ENCODE measurements around the gene EDN1. TPM values are rescaled to one million over a fixed set of nuclear protein-coding genes. Genes with fewer than 3 reads are reported as not detected.

The EDN1 gene
- total and polyA plus RNA-seq, 2 of the 4 experiments (the other 2 are of a cell fraction), result 5.6 to 9.0 TPM

- no peak overlapping the region for H4K91ac ChIP-seq (ENCODE audit: insufficient read depth, low read depth, low read length)
- DNase-seq, result no peak
- dilution Hi-C loops (cut with HindIII; ENCODE audit: low sequenced_read_pairs, unreplicated experiment), result no loop called here
- H3K56ac ChIP-seq (ENCODE audit: extremely low read depth, insufficient read depth, low read length), result no peak overlapping the region
- no peak overlapping the region for H3K23ac ChIP-seq (ENCODE audit: low read depth, low read length)
- no peak for TF ChIP-seq CEBPB (IDR thresholded peaks at IDR 0.05; ENCODE audit: low read depth, low read length)
- no peak for TF ChIP-seq BHLHE40 (IDR thresholded peaks at IDR 0.05; ENCODE audit: low read depth, low read length)
- no peak for TF ChIP-seq RCOR1 (IDR thresholded peaks at IDR 0.05; ENCODE audit: insufficient replicate concordance, low read length)
- no peak for TF ChIP-seq RFX5 (IDR thresholded peaks at IDR 0.05; ENCODE audit: low read depth, low read length)
- TF ChIP-seq MAZ (IDR thresholded peaks at IDR 0.05; ENCODE audit: borderline replicate concordance, low read depth, low read length), result no peak
- TF ChIP-seq SMC3 (IDR thresholded peaks at IDR 0.05; ENCODE audit: low read depth, low read length), result no peak
- TF ChIP-seq MAFK (IDR thresholded peaks at IDR 0.05; ENCODE audit: low read depth, low read length), result no peak
- TF ChIP-seq NFE2L2 (IDR thresholded peaks at IDR 0.05; ENCODE audit: low read depth, low read length), result no peak
- no peak for TF ChIP-seq ELK1 (IDR thresholded peaks at IDR 0.05; ENCODE audit: borderline replicate concordance, low read depth, low read length)
- TF ChIP-seq RAD21 (IDR thresholded peaks at IDR 0.05; ENCODE audit: low read length), result no peak
- TF ChIP-seq FOS (IDR thresholded peaks at IDR 0.05; ENCODE audit: low read depth, low read length), result no peak
- TF ChIP-seq USF2 (IDR thresholded peaks at IDR 0.05; ENCODE audit: low read depth, low read length), result no peak
- TF ChIP-seq MXI1 (IDR thresholded peaks at IDR 0.05; ENCODE audit: borderline replicate concordance, low read depth, low read length), result no peak
- TF ChIP-seq POLR2A (IDR thresholded peaks at IDR 0.05; ENCODE audit: low read depth, low read length), result no peak
- no peak for TF ChIP-seq CHD1 (IDR thresholded peaks at IDR 0.05; ENCODE audit: low read depth, low read length)
- TF ChIP-seq CTCF (conservative IDR thresholded peaks at IDR 0.05; ENCODE audit: low read depth, low read length), result no peak
- peaks cover 5% of the 10 kb centered on the region; the same call in 1 of the 2 replicates for H3K27me3 ChIP-seq (ENCODE audit: control insufficient read depth, insufficient read depth, low read length)
- no peak overlapping the region for H3K14ac ChIP-seq (replicated peaks; ENCODE audit: low read depth, low read length)
- no peak overlapping the region for H3K4me3 ChIP-seq (ENCODE audit: insufficient read depth, low read depth, low read length)
- H3K9ac ChIP-seq (ENCODE audit: low read depth, low read length), result no peak overlapping the region
- peaks cover 9% of the 10 kb centered on the region for H3K4me1 ChIP-seq (ENCODE audit: control insufficient read depth, insufficient read depth, low read length)
- POLR2A ChIA-PET (ENCODE audit: unreplicated experiment), result no interaction called here
- H2BK120ac ChIP-seq (ENCODE audit: low read depth, low read length), result no peak overlapping the region
- H2AFZ ChIP-seq (replicated peaks; ENCODE audit: low read length, poor library complexity), result no peak overlapping the region
- intact Hi-C loops (cut with micrococcal nuclease), result no loop called here
- no peak overlapping the region for H4K5ac ChIP-seq (ENCODE audit: low read depth, low read length)
- H3K4ac ChIP-seq (ENCODE audit: low read depth, low read length), result no peak overlapping the region
- H2BK20ac ChIP-seq (ENCODE audit: low read depth, low read length), result peak overlapping the region; percentile 24; the same call in 1 of the 2 replicates
- no peak for ATAC-seq (ENCODE audit: low read depth)
- H3K9me3 ChIP-seq (ENCODE audit: control insufficient read depth, insufficient read depth, low read length), result no peaks in the 10 kb centered on the region
- in situ Hi-C loops (cut with MboI; ENCODE audit: low sequenced_read_pairs), result no loop called here
- H4K20me1 ChIP-seq (ENCODE audit: insufficient read depth, low read length), result no peaks in the 10 kb centered on the region
- no peaks in the 10 kb centered on the region for H3K79me1 ChIP-seq (ENCODE audit: low read depth in 1 of 2, low read length in 2 of 2)
- no peak overlapping the region for H4K8ac ChIP-seq (ENCODE audit: low read depth in 2 of 2, low read length in 2 of 2)
- no TSS peak for BruUV-seq (replicated peaks)
- no peak overlapping the region for H3K18ac ChIP-seq (ENCODE audit: low read depth, low read length)
- H3K36me3 ChIP-seq (ENCODE audit: control insufficient read depth, insufficient read depth, low read length), result no peaks in the 10 kb centered on the region
- H2AK5ac ChIP-seq (ENCODE audit: low read depth, low read length), result no peak overlapping the region
- no peak overlapping the region for H3K27ac ChIP-seq (ENCODE audit: insufficient read depth, low read length)
- no CpG with 5 or more reads among the region's 6 CpGs for WGBS, 2 experiments (ENCODE audit: extremely low coverage in 2 of 2, insufficient read length in 1 of 2)
- no peak overlapping the region for H3K4me2 ChIP-seq (ENCODE audit: low read depth, low read length)
- no peak overlapping the region for H2AK9ac ChIP-seq (replicated peaks; ENCODE audit: low read depth, low read length, poor library complexity)
- H2BK5ac ChIP-seq (ENCODE audit: low read depth, low read length, poor library complexity, severe bottlenecking), result no peak overlapping the region
- no peak overlapping the region for H2BK15ac ChIP-seq (ENCODE audit: low read depth, low read length)
- H3K9me1 ChIP-seq (ENCODE audit: insufficient read depth, low read length), result no peaks in the 10 kb centered on the region; the same call in 1 of the 2 replicates
- CTCF ChIA-PET, result interaction anchor here (1.5 kb wide), 1 partner anchor 258 kb away, joined by 4 read pairs; no protein-coding TSS in a partner anchor
Observed at GRCh38 chr6:12344961-12345693, 55.0 kb downstream of the EDN1 start.

All from IMR-90 (cell line).